Uterus (tissue), 4 donors: ENCODE measurements around the gene TANC2. TPM values are rescaled to one million over a fixed set of nuclear protein-coding genes. Genes with fewer than 3 reads are reported as not detected.
A peak's percentile ranks its signal among the peaks of the same experiment; 100 is the strongest.

ENCODE experiments used
- DNase-seq, 2 donors: peaks; one replicate each; pipeline ENCODE4 v3.0.0-alpha.2; 2019 to 2020
- H3K27ac ChIP-seq, 2 donors: fragments of 200-600 bp; sonication (generic); 1 replicate in 1 of 2; 2 replicates in 1 of 2; pipeline ENCODE4 v1.5.1; 2016 to 2018
- H3K27me3 ChIP-seq, 2 donors: fragments of 200-600 bp; sonication (generic); one replicate each; pipeline ENCODE4 v1.5.1; 2018 to 2019; ENCODE audit warnings: control low read depth in 1 of 2
- H3K36me3 ChIP-seq, 2 donors: fragments of 200-600 bp; sonication (generic); one replicate each; pipeline ENCODE4 v1.5.1; 2019; ENCODE audit warnings: control low read depth in 1 of 2
- H3K4me1 ChIP-seq, 2 donors: fragments of 200-600 bp; sonication (generic); one replicate each; pipeline ENCODE4 v1.5.1; 2018 to 2019; ENCODE audit warnings: control low read depth in 1 of 2
- H3K4me3 ChIP-seq, 2 donors: fragments of 200-600 bp; sonication (generic); 1 replicate in 1 of 2; 2 replicates in 1 of 2; pipeline ENCODE4 v1.5.1; 2018 to 2019; ENCODE audit warnings: mild to moderate bottlenecking in 1 of 2
- H3K9me3 ChIP-seq, 2 donors: fragments of 200-600 bp; sonication (generic); one replicate each; pipeline ENCODE4 v1.5.1; 2019; ENCODE audit warnings: control low read depth in 1 of 2
- POLR2A ChIP-seq, 2 donors: fragments of 450-650 bp; IDR thresholded peaks; one replicate each; pipeline ENCODE4 v1.6.1; 2016; ENCODE audit warnings: antibody characterized with exemption in 2 of 2, mild to moderate bottlenecking in 1 of 2, moderate library complexity in 1 of 2
- intact Hi-C: fragments of 100-400 bp; cut with DNase I; formaldehyde crosslinking; loops from one replicate; pipeline ENCODE4 v1.15.1; 2023; ENCODE audit warnings: low total_unique reads
- total RNA-seq, 4 donors: library from RNA; depleted of rRNA in 3 of 4; stranded (reverse); fragments of >200 nt in 3 of 4; gene quantifications; one replicate each; pipeline versions ENCODE4 v1.1.0 to v1.2.4, GENCODE V29; 2014 to 2023
- TF ChIP-seq, protein P1 (sequence below), 4 experiments: fragments of 200-600 bp in 2 of 4; fragments of 450-650 bp in 2 of 4; sonication (generic) in 2 of 4; IDR thresholded peaks; one replicate each; pipeline ENCODE4 v1.5.1; 2016 to 2019; ENCODE audit warnings: antibody characterized with exemption in 4 of 4, mild to moderate bottlenecking in 2 of 4, moderate library complexity in 1 of 4
- donor health status: DM: yes; HTN: yes; CAD: no.

Gene TANC2
- total RNA-seq, 4 donors from 2014 or later, result 7.9 to 48.8 (median 25.1) TPM

DNA sequence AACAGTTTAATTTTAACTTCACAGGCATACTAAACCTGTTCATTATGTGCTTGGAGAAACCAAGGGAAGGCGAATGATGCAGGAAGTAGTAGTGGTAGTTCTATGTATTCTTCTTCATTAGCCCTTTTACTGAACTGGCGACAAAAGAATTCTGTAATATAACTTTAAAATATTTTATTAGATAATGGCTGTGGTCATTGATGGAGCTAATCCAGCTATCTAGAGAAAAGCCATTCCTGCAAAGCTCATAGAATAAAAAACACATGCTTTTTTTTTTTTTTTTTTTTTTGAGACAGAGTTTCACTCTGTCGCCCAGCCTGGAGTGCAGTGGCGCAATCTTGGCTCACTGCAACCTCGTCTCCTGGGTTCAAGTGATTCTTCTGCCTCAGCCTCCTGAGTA, 23.5 kb downstream of the TANC2 start:
- Histone ChIP-seq H3K36me3 (no peaks in the 10 kb centered on the region), H3K27me3 (no peaks in the 10 kb centered on the region), H3K4me3 (no peak overlapping the region), H3K9me3 (no peaks in the 10 kb centered on the region), H3K4me1 (no peaks in the 10 kb centered on the region), H3K27ac (no peak overlapping the region)
- intact Hi-C loops, result no loop called here
- no peak for DNase-seq
- TF ChIP-seq, protein P1, sequence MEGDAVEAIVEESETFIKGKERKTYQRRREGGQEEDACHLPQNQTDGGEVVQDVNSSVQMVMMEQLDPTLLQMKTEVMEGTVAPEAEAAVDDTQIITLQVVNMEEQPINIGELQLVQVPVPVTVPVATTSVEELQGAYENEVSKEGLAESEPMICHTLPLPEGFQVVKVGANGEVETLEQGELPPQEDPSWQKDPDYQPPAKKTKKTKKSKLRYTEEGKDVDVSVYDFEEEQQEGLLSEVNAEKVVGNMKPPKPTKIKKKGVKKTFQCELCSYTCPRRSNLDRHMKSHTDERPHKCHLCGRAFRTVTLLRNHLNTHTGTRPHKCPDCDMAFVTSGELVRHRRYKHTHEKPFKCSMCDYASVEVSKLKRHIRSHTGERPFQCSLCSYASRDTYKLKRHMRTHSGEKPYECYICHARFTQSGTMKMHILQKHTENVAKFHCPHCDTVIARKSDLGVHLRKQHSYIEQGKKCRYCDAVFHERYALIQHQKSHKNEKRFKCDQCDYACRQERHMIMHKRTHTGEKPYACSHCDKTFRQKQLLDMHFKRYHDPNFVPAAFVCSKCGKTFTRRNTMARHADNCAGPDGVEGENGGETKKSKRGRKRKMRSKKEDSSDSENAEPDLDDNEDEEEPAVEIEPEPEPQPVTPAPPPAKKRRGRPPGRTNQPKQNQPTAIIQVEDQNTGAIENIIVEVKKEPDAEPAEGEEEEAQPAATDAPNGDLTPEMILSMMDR (IDR thresholded peaks at IDR 0.05), result no peak
- TF ChIP-seq POLR2A (IDR thresholded peaks at IDR 0.05), result no peak

DNA sequence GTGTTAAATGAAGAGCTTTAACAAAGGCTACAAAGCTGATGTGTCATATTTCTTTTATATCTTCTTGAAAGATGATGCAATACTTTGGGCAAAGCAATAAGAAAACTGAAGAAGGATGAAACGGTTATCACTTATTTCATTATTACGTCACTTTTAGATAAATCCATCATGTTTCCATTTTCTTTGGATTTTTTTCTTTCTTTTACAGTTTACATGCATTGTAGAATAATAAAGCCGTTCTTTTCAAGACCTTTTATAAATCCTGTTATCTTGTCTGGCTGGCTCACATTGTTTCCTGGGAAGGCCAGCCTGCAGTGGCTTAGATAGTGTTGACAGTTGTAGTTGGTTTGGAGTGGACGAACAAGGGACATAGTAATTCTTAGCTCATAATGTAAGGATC, 28.9 kb downstream of the TANC2 start:
- intact Hi-C loops, result no loop called here
- TF ChIP-seq, protein P1 (IDR thresholded peaks at IDR 0.05), result no peak
- no peak for TF ChIP-seq POLR2A (IDR thresholded peaks at IDR 0.05)
- Histone ChIP-seq H3K27ac (no peak overlapping the region), H3K27me3 (no peaks in the 10 kb centered on the region), H3K9me3 (no peaks in the 10 kb centered on the region), H3K4me1 (no peaks in the 10 kb centered on the region), H3K4me3 (no peak overlapping the region), H3K36me3 (no peaks in the 10 kb centered on the region)
- DNase-seq, result no peak

DNA sequence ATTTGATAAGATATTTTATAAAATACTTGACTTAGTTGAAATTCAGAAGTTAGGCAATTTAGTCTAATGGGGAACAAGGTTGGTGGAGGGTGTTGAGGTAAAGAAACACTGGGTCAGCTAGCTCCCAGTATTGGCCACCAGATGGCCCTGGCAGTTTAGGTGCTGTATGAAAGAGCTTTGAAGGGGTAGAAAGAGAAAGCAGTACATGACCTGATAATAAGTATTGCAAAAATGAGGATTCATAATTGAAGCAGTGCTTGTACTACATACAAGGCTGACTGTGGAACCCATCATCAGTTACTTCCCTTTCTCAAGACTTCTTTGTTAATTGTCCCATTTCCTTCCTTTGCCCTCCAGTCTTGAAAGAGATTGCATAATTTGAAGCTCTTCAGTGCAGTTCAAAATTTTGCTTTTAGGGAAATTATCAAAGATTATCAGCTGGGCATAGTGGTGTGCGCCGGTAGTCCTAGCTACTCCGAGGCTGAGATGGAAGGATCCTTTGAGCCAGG, 29.4 kb downstream of the TANC2 start:
- intact Hi-C loops, result no loop called here
- Histone ChIP-seq H3K4me1 (no peaks in the 10 kb centered on the region), H3K27ac (no peak overlapping the region), H3K27me3 (no peaks in the 10 kb centered on the region), H3K9me3 (no peaks in the 10 kb centered on the region), H3K36me3 (no peaks in the 10 kb centered on the region), H3K4me3 (no peak overlapping the region)
- DNase-seq, result no peak
- no peak for TF ChIP-seq POLR2A (IDR thresholded peaks at IDR 0.05)
- TF ChIP-seq, protein P1 (IDR thresholded peaks at IDR 0.05), result peak in 1 of 4 experiments; percentile 16

DNA sequence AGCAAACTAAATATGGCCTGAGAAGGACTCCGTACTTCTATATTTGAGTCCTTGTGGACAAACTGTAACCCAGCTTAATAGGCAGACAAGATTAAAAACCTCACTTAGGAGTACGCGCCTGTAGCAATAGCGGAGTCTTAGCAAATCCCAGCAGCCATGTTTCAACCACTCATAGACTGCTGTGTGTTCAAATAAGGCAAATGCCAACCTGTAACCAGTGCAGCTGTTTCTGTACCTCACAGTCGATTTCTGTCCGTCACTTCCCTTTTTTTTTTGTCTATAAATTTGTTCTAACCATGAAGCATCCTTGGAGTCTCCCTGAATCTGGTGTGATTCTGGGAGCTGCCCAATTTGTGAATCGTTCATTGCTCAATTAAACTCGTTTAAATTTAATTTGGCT, 30.2 kb downstream of the TANC2 start:
- intact Hi-C loops, result no loop called here
- Histone ChIP-seq H3K27me3 (no peaks in the 10 kb centered on the region), H3K4me3 (no peak overlapping the region), H3K9me3 (no peaks in the 10 kb centered on the region), H3K36me3 (no peaks in the 10 kb centered on the region), H3K27ac (no peak overlapping the region), H3K4me1 (no peaks in the 10 kb centered on the region)
- no peak for DNase-seq
- TF ChIP-seq, protein P1 (IDR thresholded peaks at IDR 0.05), result no peak
- no peak for TF ChIP-seq POLR2A (IDR thresholded peaks at IDR 0.05)

DNA sequence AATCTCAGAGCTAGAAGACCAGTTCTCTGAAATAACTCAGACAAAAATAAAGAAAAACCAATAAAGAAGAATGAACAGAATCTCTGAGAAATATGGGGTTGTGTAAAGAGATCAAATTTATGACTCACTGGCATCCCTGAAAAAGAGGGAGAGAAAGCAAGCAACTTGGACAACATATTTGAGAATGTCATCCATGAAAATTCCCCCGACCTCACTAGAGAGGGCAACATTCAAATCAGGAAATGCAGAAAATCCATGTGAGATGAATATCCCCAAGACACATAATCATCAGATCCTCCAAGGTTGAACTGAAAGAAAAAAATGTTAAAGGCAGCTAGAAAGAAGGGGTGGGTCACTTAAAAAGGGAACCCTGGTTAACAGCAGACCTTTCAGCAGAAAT, 32.1 kb downstream of the TANC2 start:
- Histone ChIP-seq H3K27ac (no peak overlapping the region), H3K4me1 (no peaks in the 10 kb centered on the region), H3K36me3 (no peaks in the 10 kb centered on the region), H3K4me3 (no peak overlapping the region), H3K9me3 (no peaks in the 10 kb centered on the region), H3K27me3 (no peaks in the 10 kb centered on the region)
- intact Hi-C loops, result no loop called here
- TF ChIP-seq, protein P1 (IDR thresholded peaks at IDR 0.05), result no peak
- DNase-seq, result no peak
